ENCODE results near the gene EEF1A2. TPM values are rescaled to one million over a fixed set of nuclear protein-coding genes. Genes with fewer than 3 reads are reported as not detected.

The EEF1A2 gene
- total and polyA plus RNA-seq, 2 donors (not counting 3 experiments of a cell fraction or from before 2014, with no cell fraction given) = 2.7 to 3.4 TPM

DNA sequence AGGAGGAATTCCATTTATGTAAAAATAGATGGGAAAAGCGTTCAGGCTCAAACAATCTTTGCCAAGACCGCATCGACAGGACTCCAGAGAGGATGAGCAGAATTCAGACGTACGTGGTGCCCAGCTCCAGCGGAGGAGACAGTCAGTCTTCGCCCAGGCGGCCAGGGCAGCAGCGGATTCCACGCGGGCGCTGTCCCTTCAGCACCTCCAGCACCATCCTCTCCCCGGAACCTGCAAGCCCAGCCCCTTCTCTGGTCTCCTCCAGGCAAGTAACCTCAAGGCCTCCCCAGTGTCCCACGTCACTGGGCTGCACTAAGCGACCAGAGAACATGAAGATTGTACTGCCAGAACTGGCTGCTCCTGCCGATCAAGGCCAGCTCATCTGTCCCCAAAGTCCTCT is 23.7 kb downstream of the EEF1A2 start:
- POLR2A ChIA-PET = no interaction called here
- Histone ChIP-seq H3K4me2 (ENCODE audit: insufficient read depth, low read length) (no peak overlapping the region), H3K9me1 (replicated peaks; ENCODE audit: control insufficient read depth, extremely low read depth, insufficient read depth, low read length) (no peaks in the 10 kb centered on the region), H4K20me1 (replicated peaks; ENCODE audit: control insufficient read depth, extremely low read depth, insufficient read depth, low read length) (no peaks in the 10 kb centered on the region), H3K4me3 (replicated peaks in 1 of 3; ENCODE audit: insufficient read depth in 1 of 3, low read depth in 1 of 3, low read length in 3 of 3) (no peak overlapping the region), H3K4me1 (ENCODE audit: control insufficient read depth, extremely low read depth, insufficient read depth, low read length) (no peaks in the 10 kb centered on the region), H3K27me3 (ENCODE audit: control insufficient read depth in 2 of 2, insufficient read depth in 2 of 2, low read length in 2 of 2) (peaks cover 31 to 34% of the 10 kb centered on the region in 2 experiments), H3K79me2 (ENCODE audit: control insufficient read depth, insufficient read depth, low read length) (no peaks in the 10 kb centered on the region), H3K9ac (replicated peaks; ENCODE audit: extremely low read depth, insufficient read depth, low read length) (no peak overlapping the region), H3K27ac (ENCODE audit: insufficient read depth, low read depth, low read length) (no peak overlapping the region), H3K9me3 (replicated peaks; ENCODE audit: control insufficient read depth, insufficient read depth, low read length) (no peaks in the 10 kb centered on the region), H2AFZ (ENCODE audit: low read depth, low read length) (no peak overlapping the region), H3K36me3 (ENCODE audit: control insufficient read depth in 2 of 2, extremely low read depth in 1 of 2, insufficient read depth in 2 of 2, low read length in 2 of 2) (no peaks in the 10 kb centered on the region)
- TF ChIP-seq GATA2 (IDR thresholded peaks at IDR 0.05; ENCODE audit: insufficient read depth, insufficient read length, low read depth, low read length) (no peak), MYC (IDR thresholded peaks at IDR 0.05; ENCODE audit: low read depth, low read length) (no peak), POLR2A (IDR thresholded peaks at IDR 0.05; ENCODE audit: low read depth, low read length) (no peak), MAX (IDR thresholded peaks at IDR 0.05; ENCODE audit: insufficient read depth, insufficient read length) (no peak), FOS (IDR thresholded peaks at IDR 0.05; ENCODE audit: borderline replicate concordance, insufficient read depth, low read length) (no peak), CTCF (IDR thresholded peaks at IDR 0.05; ENCODE audit: extremely low read depth in 1 of 2, insufficient read depth in 1 of 2, low read depth in 1 of 2, low read length in 2 of 2) (no peak), EZH2 (IDR thresholded peaks at IDR 0.05; ENCODE audit: borderline replicate concordance, low read depth, low read length, severe bottlenecking) (no peak), JUN (IDR thresholded peaks at IDR 0.05; ENCODE audit: borderline replicate concordance, insufficient read depth, insufficient read length, low read depth) (no peak), POLR2AphosphoS5 (IDR thresholded peaks at IDR 0.05; ENCODE audit: insufficient read depth, low read depth, low read length) (no peak)
- no TSS peak for BruUV-seq (replicated peaks)
- dilution Hi-C loops (cut with MboI; ENCODE audit: extremely low pct_ligation_motif_present, low sequenced_read_pairs) = no loop called here
- intact Hi-C loops (cut with micrococcal nuclease) = no loop called here
- no peak for DNase-seq (ENCODE audit: low read depth, low spot score)
- CTCF ChIA-PET = interaction anchor here (0.6 kb wide), 1 partner anchor 40 kb away, joined by 3 read pairs; no protein-coding TSS in a partner anchor
- FAIRE-seq = no peak

All from endothelial cell of umbilical vein (primary cell).